HEK293T (cell line): ENCODE results near the gene MYO16.

Experiments used
- FOXM1 ChIP-seq: fragments of 450-650 bp; IDR thresholded peaks from 2 replicates; pipeline ENCODE4 v1.6.1; 2017; ENCODE audit warnings: mild to moderate bottlenecking, borderline replicate concordance
- SP1 ChIP-seq: fragments of 450-650 bp; IDR thresholded peaks from 2 replicates; pipeline ENCODE4 v1.6.1; 2017
- TARDBP ChIP-seq: fragments of 450-650 bp; IDR thresholded peaks from 2 replicates; pipeline ENCODE4 v1.6.1; 2016

GRCh38 chr13:108629988-108630387 lies 577 bp downstream of the MYO16 start:
- TF ChIP-seq TARDBP (no peak), FOXM1 (no peak), SP1 (no peak)
